GM23338 (cell line): Measurements from ENCODE around the gene ADAMTS17. TPM values are rescaled to one million over a fixed set of nuclear protein-coding genes. Genes with fewer than 3 reads are reported as not detected.

ENCODE experiments used
- ATAC-seq: fragments of 200-7000 bp; cut with Tn5 transposase; 3 replicates; pipeline ENCODE4 v1.9.1; 2020
- DNase-seq: peaks from one replicate; pipeline ENCODE4 v3.0.0-alpha.2; 2015; ENCODE audit warnings: low spot score
- H2AFZ ChIP-seq: fragments of 200-600 bp; sonication (generic); 2 replicates; pipeline ENCODE4 v1.8.0; 2016; ENCODE audit warnings: antibody characterized with exemption, mild to moderate bottlenecking, moderate library complexity
- H3F3A ChIP-seq: fragments of 200-600 bp; sonication (generic); replicated peaks from 2 replicates; pipeline ENCODE4 v1.8.0; 2017; ENCODE audit warnings: antibody characterized with exemption, mixed run types, low read depth
- H3K27ac ChIP-seq: fragments of 200-600 bp; sonication (generic); 2 replicates; pipeline ENCODE4 v1.6.1; 2016; ENCODE audit warnings: low read depth
- H3K27me3 ChIP-seq: fragments of 200-600 bp; sonication (generic); 2 replicates; pipeline ENCODE4 v1.8.0; 2016; ENCODE audit warnings: mild to moderate bottlenecking, mixed run types, moderate library complexity; ENCODE audit not compliant: insufficient read depth
- H3K36me3 ChIP-seq: fragments of 200-600 bp; sonication (generic); 2 replicates; pipeline ENCODE4 v1.8.0; 2016; ENCODE audit warnings: mild to moderate bottlenecking; ENCODE audit not compliant: insufficient read depth
- H3K4me1 ChIP-seq: fragments of 200-600 bp; sonication (generic); 2 replicates; pipeline ENCODE4 v1.8.0; 2016; ENCODE audit warnings: mild to moderate bottlenecking, moderate library complexity; ENCODE audit not compliant: insufficient read depth
- H3K4me2 ChIP-seq: fragments of 200-600 bp; sonication (generic); 2 replicates; pipeline ENCODE4 v1.7.1; 2017; ENCODE audit warnings: mixed run types
- H3K4me3 ChIP-seq: fragments of 200-600 bp; sonication (generic); 2 replicates; pipeline ENCODE4 v1.6.1; 2016; ENCODE audit warnings: mixed run types
- H3K79me2 ChIP-seq: fragments of 200-600 bp; sonication (generic); replicated peaks from 2 replicates; pipeline ENCODE4 v1.8.0; 2017; ENCODE audit warnings: mild to moderate bottlenecking; ENCODE audit not compliant: insufficient read depth
- H3K9me2 ChIP-seq: fragments of 200-600 bp; sonication (generic); 2 replicates; pipeline ENCODE4 v1.8.0; 2017; ENCODE audit not compliant: insufficient read depth
- H4K20me1 ChIP-seq: fragments of 200-600 bp; sonication (generic); replicated peaks from 2 replicates; pipeline ENCODE4 v1.8.0; 2017; ENCODE audit warnings: mild to moderate bottlenecking; ENCODE audit not compliant: insufficient read depth
- H3K27ac Mint-ChIP-seq: 2 replicates; pipeline ENCODE4 v1.8.0; 2020; ENCODE audit warnings: inconsistent platforms, mild to moderate bottlenecking, moderate library complexity, mixed read lengths
- H3K27me3 Mint-ChIP-seq: 3 replicates; pipeline ENCODE4 v1.8.0; 2022; ENCODE audit warnings: low read depth, mild to moderate bottlenecking, moderate library complexity, mixed read lengths, inconsistent platforms; ENCODE audit not compliant: insufficient read depth, poor library complexity
- H3K36me3 Mint-ChIP-seq: 3 replicates; pipeline ENCODE4 v1.8.0; 2021; ENCODE audit warnings: low read depth, mild to moderate bottlenecking, inconsistent platforms, moderate library complexity, mixed read lengths
- H3K4me1 Mint-ChIP-seq: 3 replicates; pipeline ENCODE4 v1.8.0; 2020; ENCODE audit warnings: mild to moderate bottlenecking, inconsistent platforms, mixed read lengths
- H3K4me3 Mint-ChIP-seq: 3 replicates; pipeline ENCODE4 v1.8.0; 2021; ENCODE audit warnings: moderate library complexity, mild to moderate bottlenecking, inconsistent platforms, mixed read lengths
- H3K9me3 Mint-ChIP-seq: 3 replicates; pipeline ENCODE4 v1.8.0; 2020; ENCODE audit warnings: moderate library complexity, mild to moderate bottlenecking, inconsistent platforms, mixed read lengths
- CREB1 ChIP-seq: fragments of 250-450 bp; sonication (Bioruptor Pico); IDR thresholded peaks from 2 replicates; pipeline ENCODE4 v1.5.0; 2020; ENCODE audit warnings: low read depth, mild to moderate bottlenecking, moderate library complexity
- EZH2 ChIP-seq: fragments of 200-600 bp; sonication (generic); IDR thresholded peaks from one replicate; pipeline ENCODE4 v1.8.0; 2017; ENCODE audit warnings: antibody characterized with exemption, mild to moderate bottlenecking, low read depth; ENCODE audit not compliant: unreplicated experiment
- EZH2phosphoT487 ChIP-seq: fragments of 200-600 bp; sonication (generic); IDR thresholded peaks from one replicate; pipeline ENCODE4 v1.8.1; 2018; ENCODE audit warnings: antibody characterized with exemption; ENCODE audit not compliant: unreplicated experiment
- JUNB ChIP-seq: IDR thresholded peaks from one replicate; pipeline ENCODE4 v1.6.1; 2016; ENCODE audit warnings: antibody characterized with exemption; ENCODE audit not compliant: unreplicated experiment
- NANOG ChIP-seq: IDR thresholded peaks from 2 replicates; pipeline ENCODE4 v1.6.1; 2016; ENCODE audit warnings: antibody characterized with exemption, borderline replicate concordance
- POLR2AphosphoS5 ChIP-seq: IDR thresholded peaks from 2 replicates; pipeline ENCODE4 v1.6.1; 2016; ENCODE audit warnings: antibody characterized with exemption, low read depth
- REST ChIP-seq: IDR thresholded peaks from one replicate; pipeline ENCODE4 v1.6.1; 2018; ENCODE audit warnings: antibody characterized with exemption; ENCODE audit not compliant: unreplicated experiment
- STAT1 ChIP-seq: IDR thresholded peaks from one replicate; pipeline ENCODE4 v1.6.1; 2016; ENCODE audit warnings: antibody characterized with exemption; ENCODE audit not compliant: unreplicated experiment
- ZNF114 ChIP-seq: fragments of 250-450 bp; sonication (Bioruptor Pico); IDR thresholded peaks from 2 replicates; pipeline ENCODE4 v1.5.0; 2020; ENCODE audit warnings: mild to moderate bottlenecking, moderate library complexity
- ZNF331 ChIP-seq: fragments of 250-450 bp; sonication (Bioruptor Pico); IDR thresholded peaks from 2 replicates; pipeline ENCODE4 v1.5.0; 2020; ENCODE audit warnings: low read depth, mild to moderate bottlenecking, moderate library complexity
- polyA plus RNA-seq: library from polyadenylated mRNA; unstranded; fragments of >200 nt; fragmentation: Nextera tagmentation; extraction: Ambion mirVana; gene quantifications from 2 replicates; pipeline ENCODE4 v1.2.1, GENCODE V29; 2016
- total RNA-seq: library from RNA; depleted of rRNA; stranded (reverse); fragments of >200 nt; shearing (Covaris generic); gene quantifications from 2 replicates; pipeline ENCODE4 v1.2.3, GENCODE V29; 2014
- TF ChIP-seq, protein P1 (sequence below), 2 experiments: fragments of 200-600 bp in 1 of 2; sonication (generic) in 1 of 2; conservative IDR thresholded peaks; 2 replicates each; pipeline versions ENCODE4 v1.5.1 to v1.6.1; 2016 to 2017; ENCODE audit warnings: antibody characterized with exemption in 2 of 2, low read depth in 2 of 2, mild to moderate bottlenecking in 2 of 2, moderate library complexity in 1 of 2
- TF ChIP-seq, protein P2 (sequence below): IDR thresholded peaks from 2 replicates; pipeline ENCODE4 v1.6.1; 2016; ENCODE audit warnings: antibody characterized with exemption

The ADAMTS17 gene
- total and polyA plus RNA-seq, 2 experiments from 2014 or later, result 0.60 to 3.8 TPM

DNA sequence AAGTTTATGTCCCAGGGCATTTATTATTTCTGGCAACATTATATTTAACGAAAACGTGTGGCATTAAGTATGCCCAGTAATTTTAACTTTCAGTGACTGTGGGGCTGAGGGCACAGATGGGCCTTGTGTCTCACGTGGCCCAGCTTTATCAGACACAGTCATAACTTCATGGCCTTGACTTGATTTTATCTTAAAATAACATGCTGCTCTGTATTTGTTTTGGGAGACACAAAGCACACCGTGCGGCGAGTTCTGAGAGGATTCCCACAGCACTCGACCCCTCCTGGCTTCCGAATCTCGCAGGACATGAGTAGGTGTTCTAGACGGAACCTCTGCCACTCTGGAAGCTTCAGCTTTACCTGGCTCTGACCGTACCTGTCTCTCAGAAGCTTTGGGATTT, 180.8 kb downstream of the ADAMTS17 start:
- Histone ChIP-seq H3K4me1 (no peaks in the 10 kb centered on the region), H3K4me3 (no peak overlapping the region), H3F3A (no peaks in the 10 kb centered on the region), H3K79me2 (no peaks in the 10 kb centered on the region), H3K4me2 (no peak overlapping the region), H4K20me1 (no peaks in the 10 kb centered on the region), H3K9me2 (no peaks in the 10 kb centered on the region), H3K27ac (no peak overlapping the region), H3K36me3 (no peaks in the 10 kb centered on the region), H3K27me3 (no peaks in the 10 kb centered on the region), H2AFZ (no peak overlapping the region)
- peaks cover 3% of the 10 kb centered on the region; the same call in 1 of the 3 replicates for H3K4me1 Mint-ChIP-seq
- TF ChIP-seq NANOG (no peak), ZNF114 (CRISPR knock-in tag) (no peak), REST (no peak), EZH2phosphoT487 (no peak), CREB1 (CRISPR knock-in tag) (no peak), ZNF331 (CRISPR knock-in tag) (no peak), STAT1 (no peak)
- TF ChIP-seq, protein P1, sequence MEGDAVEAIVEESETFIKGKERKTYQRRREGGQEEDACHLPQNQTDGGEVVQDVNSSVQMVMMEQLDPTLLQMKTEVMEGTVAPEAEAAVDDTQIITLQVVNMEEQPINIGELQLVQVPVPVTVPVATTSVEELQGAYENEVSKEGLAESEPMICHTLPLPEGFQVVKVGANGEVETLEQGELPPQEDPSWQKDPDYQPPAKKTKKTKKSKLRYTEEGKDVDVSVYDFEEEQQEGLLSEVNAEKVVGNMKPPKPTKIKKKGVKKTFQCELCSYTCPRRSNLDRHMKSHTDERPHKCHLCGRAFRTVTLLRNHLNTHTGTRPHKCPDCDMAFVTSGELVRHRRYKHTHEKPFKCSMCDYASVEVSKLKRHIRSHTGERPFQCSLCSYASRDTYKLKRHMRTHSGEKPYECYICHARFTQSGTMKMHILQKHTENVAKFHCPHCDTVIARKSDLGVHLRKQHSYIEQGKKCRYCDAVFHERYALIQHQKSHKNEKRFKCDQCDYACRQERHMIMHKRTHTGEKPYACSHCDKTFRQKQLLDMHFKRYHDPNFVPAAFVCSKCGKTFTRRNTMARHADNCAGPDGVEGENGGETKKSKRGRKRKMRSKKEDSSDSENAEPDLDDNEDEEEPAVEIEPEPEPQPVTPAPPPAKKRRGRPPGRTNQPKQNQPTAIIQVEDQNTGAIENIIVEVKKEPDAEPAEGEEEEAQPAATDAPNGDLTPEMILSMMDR (conservative IDR thresholded peaks at IDR 0.05; ENCODE audit: low read depth in 2 of 2), result no peak
- H3K9me3 Mint-ChIP-seq, result no peaks in the 10 kb centered on the region
- no peak overlapping the region for H3K27ac Mint-ChIP-seq
- H3K27me3 Mint-ChIP-seq, result peaks cover 2% of the 10 kb centered on the region
- ATAC-seq (no peak), DNase-seq (no peak)
- H3K4me3 Mint-ChIP-seq, result no peak overlapping the region
- no peaks in the 10 kb centered on the region for H3K36me3 Mint-ChIP-seq

DNA sequence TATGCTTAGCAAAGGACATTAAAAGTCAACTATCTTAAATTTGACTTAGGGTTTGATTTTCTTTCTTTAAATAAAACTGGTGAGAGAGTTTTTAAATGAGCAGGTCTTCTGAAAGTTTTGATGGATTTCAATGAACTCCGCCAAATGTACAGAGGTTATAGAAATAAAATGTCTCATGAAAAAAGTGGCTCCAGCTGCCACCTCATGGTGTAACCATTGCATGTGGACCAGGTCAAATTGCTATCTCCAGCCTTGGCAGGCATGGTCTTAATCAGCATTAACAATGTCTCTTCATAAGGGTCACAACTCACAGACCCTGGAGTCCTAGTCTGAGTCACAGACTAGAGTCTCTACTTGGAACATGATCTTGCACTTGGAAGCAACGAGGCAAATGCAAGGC, 182.3 kb downstream of the ADAMTS17 start:
- no peak for ATAC-seq
- Histone ChIP-seq H4K20me1 (no peaks in the 10 kb centered on the region), H3K4me2 (no peak overlapping the region), H3K4me3 (no peak overlapping the region), H3K36me3 (no peaks in the 10 kb centered on the region), H3K9me2 (no peaks in the 10 kb centered on the region), H3K27me3 (no peaks in the 10 kb centered on the region), H2AFZ (no peak overlapping the region), H3F3A (no peaks in the 10 kb centered on the region), H3K79me2 (no peaks in the 10 kb centered on the region), H3K4me1 (no peaks in the 10 kb centered on the region), H3K27ac (no peak overlapping the region)
- no peak overlapping the region for H3K27ac Mint-ChIP-seq
- no peak overlapping the region for H3K4me3 Mint-ChIP-seq
- peaks cover 2% of the 10 kb centered on the region for H3K27me3 Mint-ChIP-seq
- DNase-seq, result no peak
- peaks cover 4% of the 10 kb centered on the region; the same call in 2 of the 3 replicates for H3K4me1 Mint-ChIP-seq
- H3K9me3 Mint-ChIP-seq, result no peaks in the 10 kb centered on the region
- H3K36me3 Mint-ChIP-seq, result no peaks in the 10 kb centered on the region
- TF ChIP-seq NANOG (no peak), REST (no peak), JUNB (no peak), EZH2 (no peak), ZNF114 (CRISPR knock-in tag) (no peak), CREB1 (CRISPR knock-in tag) (no peak), POLR2AphosphoS5 (no peak), ZNF331 (CRISPR knock-in tag) (no peak)
- TF ChIP-seq, protein P2, sequence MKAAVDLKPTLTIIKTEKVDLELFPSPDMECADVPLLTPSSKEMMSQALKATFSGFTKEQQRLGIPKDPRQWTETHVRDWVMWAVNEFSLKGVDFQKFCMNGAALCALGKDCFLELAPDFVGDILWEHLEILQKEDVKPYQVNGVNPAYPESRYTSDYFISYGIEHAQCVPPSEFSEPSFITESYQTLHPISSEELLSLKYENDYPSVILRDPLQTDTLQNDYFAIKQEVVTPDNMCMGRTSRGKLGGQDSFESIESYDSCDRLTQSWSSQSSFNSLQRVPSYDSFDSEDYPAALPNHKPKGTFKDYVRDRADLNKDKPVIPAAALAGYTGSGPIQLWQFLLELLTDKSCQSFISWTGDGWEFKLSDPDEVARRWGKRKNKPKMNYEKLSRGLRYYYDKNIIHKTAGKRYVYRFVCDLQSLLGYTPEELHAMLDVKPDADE, result no peak
- TF ChIP-seq, protein P1 (conservative IDR thresholded peaks at IDR 0.05; ENCODE audit: low read depth in 2 of 2), result no peak
